HepG2 (cell line): Measurements from ENCODE around the gene SLA2. TPM values are rescaled to one million over a fixed set of nuclear protein-coding genes. Genes with fewer than 3 reads are reported as not detected.

Source experiments
- CSRNP2 ChIP-seq: sonication (generic); formaldehyde crosslinking; conservative IDR thresholded peaks from 2 replicates; pipeline ENCODE4 v1.8.0; 2022; ENCODE audit warnings: low read depth, missing genetic modification reagents
- KDM5A ChIP-seq: fragments of 200-600 bp; sonication (generic); IDR thresholded peaks from 2 replicates; pipeline ENCODE4 v1.7.0; 2018; ENCODE audit warnings: antibody characterized with exemption, mild to moderate bottlenecking, low read length, borderline replicate concordance
- MBD4 ChIP-seq: IDR thresholded peaks from 2 replicates; pipeline ENCODE4 v1.6.1; 2012; ENCODE audit warnings: low read length, inconsistent platforms, borderline replicate concordance
- MLXIP ChIP-seq: sonication (generic); formaldehyde crosslinking; IDR thresholded peaks from 2 replicates; pipeline ENCODE4 v1.9.0; 2021; ENCODE audit warnings: missing genetic modification reagents, borderline replicate concordance
- NFRKB ChIP-seq: fragments of 450-650 bp; IDR thresholded peaks from 2 replicates; pipeline ENCODE4 v1.6.1; 2017
- PRPF4 ChIP-seq: fragments of 200-400 bp; formaldehyde crosslinking; IDR thresholded peaks from 2 replicates; pipeline ENCODE4 v1.6.1; 2016; ENCODE audit warnings: low read length, low read depth; ENCODE audit not compliant: poor library complexity, severe bottlenecking
- TEAD2 ChIP-seq: sonication (generic); formaldehyde crosslinking; IDR thresholded peaks from 2 replicates; pipeline ENCODE4 v1.9.0; 2021; ENCODE audit warnings: missing genetic modification reagents
- ZBTB38 ChIP-seq: sonication (generic); formaldehyde crosslinking; IDR thresholded peaks from 2 replicates; pipeline ENCODE4 v1.5.1; 2020; ENCODE audit warnings: mild to moderate bottlenecking, missing genetic modification reagents
- ZBTB4 ChIP-seq: sonication (generic); formaldehyde crosslinking; IDR thresholded peaks from 2 replicates; pipeline ENCODE4 v1.4.0; 2020; ENCODE audit warnings: missing genetic modification reagents, mild to moderate bottlenecking, borderline replicate concordance
- ZC3H4 ChIP-seq: sonication (generic); formaldehyde crosslinking; IDR thresholded peaks from 2 replicates; pipeline ENCODE4 v1.4.0; 2020; ENCODE audit warnings: missing genetic modification reagents, borderline replicate concordance
- ZNF550 ChIP-seq: sonication (generic); formaldehyde crosslinking; IDR thresholded peaks from 2 replicates; pipeline ENCODE4 v1.4.0; 2020; ENCODE audit warnings: mild to moderate bottlenecking, missing genetic modification reagents, borderline replicate concordance
- ZNF580 ChIP-seq: IDR thresholded peaks from 2 replicates; pipeline ENCODE4 v1.6.1; 2016; ENCODE audit warnings: low read depth, borderline replicate concordance
- ZNF644 ChIP-seq: IDR thresholded peaks from 2 replicates; pipeline ENCODE4 v1.6.1; 2016; ENCODE audit warnings: low read depth
- ZNF891 ChIP-seq: sonication (generic); formaldehyde crosslinking; IDR thresholded peaks from 2 replicates; pipeline ENCODE4 v1.5.0; 2020; ENCODE audit warnings: mild to moderate bottlenecking, missing genetic modification reagents
- polyA plus RNA-seq, 8 experiments: library from polyadenylated mRNA; depleted of rRNA in 3 of 8; stranded (reverse) in 7 of 8; unstranded in 1 of 8; fragments of >200 nt; fragmentation: Illumina TruSeq in 4 of 8; extraction: Trizol in 4 of 8; gene quantifications; 2 replicates each; pipeline versions ENCODE4 v1.2.1 to v1.2.3, GENCODE V29; 2011 to 2016; ENCODE audit warnings: low read depth in 4 of 8, missing spikeins in 1 of 8, mixed read lengths in 1 of 8; ENCODE audit not compliant: insufficient read depth in 1 of 8
- total RNA-seq, 5 experiments: library from RNA; depleted of rRNA; stranded (reverse); fragments of >200 nt; fragmentation: Illumina TruSeq; extraction: Trizol; gene quantifications; 2 replicates each; pipeline ENCODE4 v1.2.3, GENCODE V29; 2016; ENCODE audit warnings: low read depth in 1 of 5
- TF ChIP-seq, protein P1 (sequence below): fragments of 450-650 bp; IDR thresholded peaks from 2 replicates; pipeline ENCODE4 v1.6.1; 2016
- TF ChIP-seq, protein P2 (sequence below): sonication (generic); formaldehyde crosslinking; IDR thresholded peaks from 2 replicates; pipeline ENCODE4 v1.8.1; 2023; ENCODE audit warnings: mild to moderate bottlenecking, missing genetic modification reagents

Gene SLA2
- total and polyA plus RNA-seq, 2 of the 13 experiments (the other 11 are each of a cell fraction or from before 2014, with no cell fraction given), result 1.6 to 3.6 TPM

GRCh38 chr20:36647196-36648121, 1.5 kb upstream of the SLA2 start (continued):
- no peak for TF ChIP-seq MLXIP (CRISPR knock-in tag)
- TF ChIP-seq ZNF644, result peak; percentile 66
- no peak; the same call in 1 of the 2 replicates for TF ChIP-seq KDM5A
- TF ChIP-seq MBD4, result no peak
- no peak; the same call in 1 of the 2 replicates for TF ChIP-seq ZBTB38
- TF ChIP-seq NFRKB, result no peak
- TF ChIP-seq ZNF891 (CRISPR knock-in tag), result no peak
- TF ChIP-seq CSRNP2, result no peak
- TF ChIP-seq ZNF550 (CRISPR knock-in tag), result no peak
- no peak for TF ChIP-seq ZC3H4 (CRISPR knock-in tag)
- 0 out of 2 replicates have a peak, but pooled peaks have one; percentile 38 for TF ChIP-seq ZBTB4
- no peak for TF ChIP-seq ZNF580 (CRISPR knock-in tag)
- TF ChIP-seq TEAD2 (CRISPR knock-in tag), result no peak
- TF ChIP-seq, protein P1, sequence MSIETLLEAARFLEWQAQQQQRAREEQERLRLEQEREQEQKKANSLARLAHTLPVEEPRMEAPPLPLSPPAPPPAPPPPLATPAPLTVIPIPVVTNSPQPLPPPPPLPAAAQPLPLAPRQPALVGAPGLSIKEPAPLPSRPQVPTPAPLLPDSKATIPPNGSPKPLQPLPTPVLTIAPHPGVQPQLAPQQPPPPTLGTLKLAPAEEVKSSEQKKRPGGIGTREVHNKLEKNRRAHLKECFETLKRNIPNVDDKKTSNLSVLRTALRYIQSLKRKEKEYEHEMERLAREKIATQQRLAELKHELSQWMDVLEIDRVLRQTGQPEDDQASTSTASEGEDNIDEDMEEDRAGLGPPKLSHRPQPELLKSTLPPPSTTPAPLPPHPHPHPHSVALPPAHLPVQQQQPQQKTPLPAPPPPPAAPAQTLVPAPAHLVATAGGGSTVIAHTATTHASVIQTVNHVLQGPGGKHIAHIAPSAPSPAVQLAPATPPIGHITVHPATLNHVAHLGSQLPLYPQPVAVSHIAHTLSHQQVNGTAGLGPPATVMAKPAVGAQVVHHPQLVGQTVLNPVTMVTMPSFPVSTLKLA, result no peak
- no peak for TF ChIP-seq PRPF4
- TF ChIP-seq, protein P2, sequence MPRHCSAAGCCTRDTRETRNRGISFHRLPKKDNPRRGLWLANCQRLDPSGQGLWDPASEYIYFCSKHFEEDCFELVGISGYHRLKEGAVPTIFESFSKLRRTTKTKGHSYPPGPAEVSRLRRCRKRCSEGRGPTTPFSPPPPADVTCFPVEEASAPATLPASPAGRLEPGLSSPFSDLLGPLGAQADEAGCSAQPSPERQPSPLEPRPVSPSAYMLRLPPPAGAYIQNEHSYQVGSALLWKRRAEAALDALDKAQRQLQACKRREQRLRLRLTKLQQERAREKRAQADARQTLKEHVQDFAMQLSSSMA, result no peak
